Keratinocyte (primary cell): ENCODE results near the gene UTS2. TPM values are rescaled to one million over a fixed set of nuclear protein-coding genes. Genes with fewer than 3 reads are reported as not detected.

Source experiments
- DNase-seq: peaks from one replicate; pipeline ENCODE4 v3.0.0-alpha.2; 2011; ENCODE audit warnings: low read depth, missing footprints, low spot score
- FAIRE-seq: peaks from 2 replicates; lab custom pipeline; 2011; peaks lifted over from hg19 to GRCh38; lab: Jason Lieb, UNC
- H2AFZ ChIP-seq: 2 replicates; pipeline ENCODE4 v1.6.0; 2012; ENCODE audit warnings: low read length, control low read depth, inconsistent platforms; ENCODE audit not compliant: control insufficient read depth
- H3K27ac ChIP-seq: 2 replicates; pipeline ENCODE4 v1.5.1; 2011; ENCODE audit warnings: low read length; ENCODE audit not compliant: control insufficient read depth, insufficient read depth
- H3K27me3 ChIP-seq: 3 replicates; pipeline ENCODE4 v1.6.0; 2011; ENCODE audit warnings: low read length; ENCODE audit not compliant: control insufficient read depth, insufficient read depth; ENCODE audit errors: extremely low read depth
- H3K36me3 ChIP-seq, 2 experiments: 2 replicates in 1 of 2; 3 replicates in 1 of 2; pipeline ENCODE4 v1.5.1; 2011; ENCODE audit warnings: low read length in 2 of 2, mild to moderate bottlenecking in 1 of 2; ENCODE audit not compliant: control insufficient read depth in 2 of 2, insufficient read depth in 2 of 2; ENCODE audit errors: extremely low read depth in 1 of 2
- H3K4me1 ChIP-seq: 3 replicates; pipeline ENCODE4 v1.5.1; 2011; ENCODE audit warnings: low read length; ENCODE audit not compliant: control insufficient read depth, insufficient read depth; ENCODE audit errors: extremely low read depth
- H3K4me2 ChIP-seq: 3 replicates; pipeline ENCODE4 v1.6.0; 2011; ENCODE audit warnings: low read depth, low read length; ENCODE audit not compliant: control insufficient read depth, insufficient read depth; ENCODE audit errors: extremely low read depth
- H3K4me3 ChIP-seq, 3 experiments: fragments of 200-600 bp in 1 of 3; sonication (generic) in 1 of 3; 2 replicates in 2 of 3; 3 replicates in 1 of 3; pipeline ENCODE4 v1.5.1; 2011 to 2016; ENCODE audit warnings: low read length in 3 of 3, mild to moderate bottlenecking in 3 of 3, control low read depth in 2 of 3, inconsistent platforms in 1 of 3, low read depth in 1 of 3, mixed read lengths in 1 of 3, mixed run types in 1 of 3, moderate library complexity in 1 of 3; ENCODE audit not compliant: control insufficient read depth in 2 of 3, insufficient read depth in 2 of 3; ENCODE audit errors: extremely low read depth in 1 of 3
- H3K79me2 ChIP-seq: 2 replicates; pipeline ENCODE4 v1.6.0; 2012; ENCODE audit warnings: low read length; ENCODE audit not compliant: control insufficient read depth, insufficient read depth
- H3K9ac ChIP-seq: 3 replicates; pipeline ENCODE4 v1.6.0; 2011; ENCODE audit warnings: low read length; ENCODE audit not compliant: control insufficient read depth, insufficient read depth; ENCODE audit errors: extremely low read depth
- H3K9me1 ChIP-seq: 3 replicates; pipeline ENCODE4 v1.6.0; 2011; ENCODE audit warnings: low read length; ENCODE audit not compliant: control insufficient read depth, insufficient read depth; ENCODE audit errors: extremely low read depth
- H3K9me3 ChIP-seq: 2 replicates; pipeline ENCODE4 v1.5.1; 2012; ENCODE audit warnings: low read depth, low read length; ENCODE audit not compliant: control insufficient read depth
- H4K20me1 ChIP-seq: 3 replicates; pipeline ENCODE4 v1.6.0; 2011; ENCODE audit warnings: low read length; ENCODE audit not compliant: control insufficient read depth, insufficient read depth; ENCODE audit errors: extremely low read depth
- CTCF ChIP-seq, 3 experiments: IDR thresholded peaks in 1 of 3; conservative IDR thresholded peaks in 1 of 3; optimal IDR thresholded peaks in 1 of 3; 2 replicates in 2 of 3; 3 replicates in 1 of 3; pipeline versions ENCODE3 to v1.5.1; 2011; ENCODE audit warnings: low read length in 3 of 3, mild to moderate bottlenecking in 3 of 3, moderate library complexity in 2 of 3, control low read depth in 1 of 3, inconsistent platforms in 1 of 3; ENCODE audit not compliant: insufficient read depth in 2 of 3; ENCODE audit errors: extremely low read depth in 1 of 3
- EZH2 ChIP-seq: IDR thresholded peaks from one replicate; pipeline ENCODE4 v1.6.1; 2012; ENCODE audit warnings: inconsistent platforms, mild to moderate bottlenecking, low read length, moderate library complexity
- dilution Hi-C: fragments of 300-500 bp; cut with MboI; formaldehyde crosslinking; loops from one replicate; pipeline ENCODE4 v1.7.0; 2020; ENCODE audit warnings: low sequenced_read_pairs; ENCODE audit not compliant: extremely low pct_ligation_motif_present
- polyA plus RNA-seq, 5 experiments: library from polyadenylated mRNA; depleted of rRNA in 3 of 5; stranded (reverse) in 3 of 5; stranded (forward) in 1 of 5; unstranded in 1 of 5; fragments of >200 nt; gene quantifications; 1 replicate in 1 of 5; 2 replicates in 3 of 5; 3 replicates in 1 of 5; pipeline versions ENCODE4 v1.2.1 to v1.2.3, GENCODE V29; 2011 to 2012; ENCODE audit warnings: missing spikeins in 2 of 5, low read depth in 1 of 5, low replicate concordance in 1 of 5

The UTS2 gene
- polyA plus RNA-seq, 1 donor (not counting 4 experiments of a cell fraction or from before 2014, with no cell fraction given), result not detected

- Histone ChIP-seq H3K27me3 (no peaks in the 10 kb centered on the region), H3K27ac (no peak overlapping the region), H3K4me1 (no peaks in the 10 kb centered on the region), H2AFZ (no peak overlapping the region), H3K36me3 (peaks cover 0 to 3% of the 10 kb centered on the region in 2 experiments), H3K9me1 (no peaks in the 10 kb centered on the region), H3K79me2 (no peaks in the 10 kb centered on the region), H4K20me1 (no peaks in the 10 kb centered on the region), H3K9ac (no peak overlapping the region), H3K9me3 (no peaks in the 10 kb centered on the region), H3K4me3 (no peak overlapping the region), H3K4me2 (no peak overlapping the region)
- dilution Hi-C loops, result no loop called here
- FAIRE-seq (no peak), DNase-seq (no peak)
- TF ChIP-seq CTCF (optimal IDR thresholded peaks at IDR 0.05 in 1 of 3, IDR thresholded peaks at IDR 0.05 in 1 of 3, conservative IDR thresholded peaks at IDR 0.05 in 1 of 3; ENCODE audit: extremely low read depth in 1 of 3, insufficient read depth in 2 of 3, low read length in 3 of 3) (no peak), EZH2 (no peak)
These were observed 31.6 kb downstream of the UTS2 start for GRCh38 chr1:7821282-7821681.

- no peaks in the 10 kb centered on the region for H3K79me2 ChIP-seq
- no peak overlapping the region for H3K9ac ChIP-seq
- FAIRE-seq, result no peak
- TF ChIP-seq EZH2 (no peak), CTCF (optimal IDR thresholded peaks at IDR 0.05 in 1 of 3, IDR thresholded peaks at IDR 0.05 in 1 of 3, conservative IDR thresholded peaks at IDR 0.05 in 1 of 3; ENCODE audit: extremely low read depth in 1 of 3, insufficient read depth in 2 of 3, low read length in 3 of 3) (no peak)
- no peak overlapping the region for H3K4me3 ChIP-seq
- H3K27ac ChIP-seq, result no peak overlapping the region
- dilution Hi-C loops, result no loop called here
- peaks cover 5 to 6% of the 10 kb centered on the region in 2 experiments for H3K36me3 ChIP-seq
- no peaks in the 10 kb centered on the region for H3K27me3 ChIP-seq
- H3K4me1 ChIP-seq, result peaks cover 5% of the 10 kb centered on the region
- peaks cover 2% of the 10 kb centered on the region for H3K9me3 ChIP-seq
- H3K9me1 ChIP-seq, result no peaks in the 10 kb centered on the region
- H2AFZ ChIP-seq, result no peak overlapping the region
- no peak for DNase-seq
- no peak overlapping the region for H3K4me2 ChIP-seq
- H4K20me1 ChIP-seq, result no peaks in the 10 kb centered on the region
These were observed 39.0 kb downstream of the UTS2 start for GRCh38 chr1:7813677-7814373.
